ENCODE data around the gene FMO2.

GRCh38 chr1:171141688-171142415 lies 43.2 kb upstream of the FMO2 start:
- no peak for TF ChIP-seq YY1 (IDR thresholded peaks at IDR 0.05; ENCODE audit: insufficient read depth, insufficient read length)
- no peak for TF ChIP-seq SUZ12 (IDR thresholded peaks at IDR 0.05; ENCODE audit: extremely low read depth, insufficient read depth, insufficient read length)
